ENCODE results near the gene HHAT.

GRCh38 chr1:210677533-210677932 is 348.8 kb downstream of the HHAT start:
- TF ChIP-seq, protein P1, sequence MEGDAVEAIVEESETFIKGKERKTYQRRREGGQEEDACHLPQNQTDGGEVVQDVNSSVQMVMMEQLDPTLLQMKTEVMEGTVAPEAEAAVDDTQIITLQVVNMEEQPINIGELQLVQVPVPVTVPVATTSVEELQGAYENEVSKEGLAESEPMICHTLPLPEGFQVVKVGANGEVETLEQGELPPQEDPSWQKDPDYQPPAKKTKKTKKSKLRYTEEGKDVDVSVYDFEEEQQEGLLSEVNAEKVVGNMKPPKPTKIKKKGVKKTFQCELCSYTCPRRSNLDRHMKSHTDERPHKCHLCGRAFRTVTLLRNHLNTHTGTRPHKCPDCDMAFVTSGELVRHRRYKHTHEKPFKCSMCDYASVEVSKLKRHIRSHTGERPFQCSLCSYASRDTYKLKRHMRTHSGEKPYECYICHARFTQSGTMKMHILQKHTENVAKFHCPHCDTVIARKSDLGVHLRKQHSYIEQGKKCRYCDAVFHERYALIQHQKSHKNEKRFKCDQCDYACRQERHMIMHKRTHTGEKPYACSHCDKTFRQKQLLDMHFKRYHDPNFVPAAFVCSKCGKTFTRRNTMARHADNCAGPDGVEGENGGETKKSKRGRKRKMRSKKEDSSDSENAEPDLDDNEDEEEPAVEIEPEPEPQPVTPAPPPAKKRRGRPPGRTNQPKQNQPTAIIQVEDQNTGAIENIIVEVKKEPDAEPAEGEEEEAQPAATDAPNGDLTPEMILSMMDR (conservative IDR thresholded peaks at IDR 0.05; ENCODE audit: low read depth, low read length) = no peak
- no peak for TF ChIP-seq EZH2 (IDR thresholded peaks at IDR 0.05; ENCODE audit: borderline replicate concordance, low read depth, low read length, poor library complexity, severe bottlenecking)
